GM12891 (cell line): ENCODE data around the gene CHD9.

ENCODE experiments used
- POLR2A ChIP-seq: IDR thresholded peaks from 2 replicates; pipeline ENCODE4 v1.6.1; 2011; ENCODE audit warnings: low read depth, low read length, control low read depth
- POLR2AphosphoS5 ChIP-seq: IDR thresholded peaks from 2 replicates; pipeline ENCODE4 v1.6.1; 2011; ENCODE audit warnings: low read depth, low read length, control low read depth
- POU2F2 ChIP-seq: IDR thresholded peaks from 2 replicates; pipeline ENCODE4 v1.6.1; 2011; ENCODE audit warnings: low read depth, mild to moderate bottlenecking, control low read depth, low read length, moderate library complexity

- TF ChIP-seq POLR2A = no peak
- no peak for TF ChIP-seq POLR2AphosphoS5
- no peak for TF ChIP-seq POU2F2
Observed at GRCh38 chr16:53211253-53211652, 156.5 kb downstream of the CHD9 start.
